ENCODE measurements around the gene AMZ2.
"Not testable (repeated sequence)": the region's sequence is repeated elsewhere in the genome, so short reads cannot be mapped to it uniquely, and the experiment has no call there.

The AMZ2 gene

DNA sequence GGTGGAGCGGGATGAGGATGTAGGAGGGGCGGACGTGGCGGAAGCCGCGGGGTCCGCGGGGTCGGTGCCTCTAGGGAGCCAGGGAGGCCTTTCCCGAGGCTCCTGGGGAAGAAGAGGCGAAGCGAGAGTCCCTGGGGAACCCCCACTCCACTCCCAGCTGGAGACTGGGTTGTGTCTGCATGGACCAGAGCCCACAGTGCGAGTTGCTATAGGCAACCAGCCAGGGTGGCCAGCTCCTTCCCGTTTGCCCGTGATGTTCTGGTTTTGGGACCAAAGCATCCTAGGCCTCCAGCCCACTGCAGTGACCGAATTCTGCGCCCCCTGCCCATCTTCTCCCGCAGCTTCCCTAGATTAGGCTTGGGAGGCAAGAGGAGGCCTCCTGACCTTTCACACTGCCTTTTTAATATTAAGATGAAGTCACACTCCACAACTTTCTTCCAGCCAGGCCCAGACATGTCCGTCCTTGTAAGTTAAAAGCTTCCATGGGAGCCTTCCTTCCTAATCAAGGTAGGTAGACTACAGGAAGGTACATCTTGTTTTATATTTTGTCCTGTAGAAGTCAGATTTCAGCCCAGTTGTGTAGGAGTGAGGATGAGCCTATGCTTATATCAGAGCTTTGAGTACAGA lies 469 bp downstream of the AMZ2 start:
- DNase-seq: peak in 30 of 58 donors; percentile 51 to 88 (median 78)

DNA sequence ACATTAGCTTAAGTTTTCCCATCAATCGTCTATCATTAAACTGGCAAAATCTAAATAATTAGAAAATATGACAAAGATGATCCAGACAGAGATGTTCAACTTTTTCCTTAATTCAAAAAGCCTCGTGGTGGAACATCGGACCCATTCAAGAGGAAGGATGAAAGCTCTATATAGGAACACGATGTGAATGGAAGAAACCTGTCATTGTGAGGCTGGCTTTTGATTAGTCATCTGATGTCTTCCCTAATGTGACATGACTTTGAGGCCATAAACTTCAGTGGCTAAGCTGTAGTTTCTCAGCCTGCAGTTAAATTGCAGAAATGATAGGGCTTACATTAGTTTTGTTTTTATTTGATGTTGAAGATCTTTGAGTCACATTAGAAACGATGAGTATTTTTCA lies 1.0 kb downstream of the AMZ2 start:
- DNase-seq: no peak

DNA sequence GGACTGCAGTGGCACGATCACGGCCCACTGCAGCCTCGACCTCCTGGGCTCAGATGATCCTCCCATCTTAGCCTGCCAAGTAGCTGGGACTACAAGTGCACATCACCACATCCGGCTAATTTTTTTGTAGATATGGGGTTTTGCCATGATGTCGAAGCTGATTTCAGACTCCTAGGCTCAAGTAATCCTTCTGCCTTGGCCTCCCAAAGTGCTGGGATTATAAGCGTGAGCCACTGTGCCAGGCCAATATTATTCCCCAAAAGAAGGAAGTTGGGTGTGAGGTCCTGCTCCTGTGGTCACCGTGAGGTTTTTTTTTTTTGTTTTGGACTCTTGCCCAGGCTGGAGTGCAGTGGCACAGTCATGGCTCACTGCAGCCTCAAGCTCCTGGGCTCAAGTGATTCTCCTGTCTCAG lies 1.5 kb downstream of the AMZ2 start:
- DNase-seq: no peak

DNA sequence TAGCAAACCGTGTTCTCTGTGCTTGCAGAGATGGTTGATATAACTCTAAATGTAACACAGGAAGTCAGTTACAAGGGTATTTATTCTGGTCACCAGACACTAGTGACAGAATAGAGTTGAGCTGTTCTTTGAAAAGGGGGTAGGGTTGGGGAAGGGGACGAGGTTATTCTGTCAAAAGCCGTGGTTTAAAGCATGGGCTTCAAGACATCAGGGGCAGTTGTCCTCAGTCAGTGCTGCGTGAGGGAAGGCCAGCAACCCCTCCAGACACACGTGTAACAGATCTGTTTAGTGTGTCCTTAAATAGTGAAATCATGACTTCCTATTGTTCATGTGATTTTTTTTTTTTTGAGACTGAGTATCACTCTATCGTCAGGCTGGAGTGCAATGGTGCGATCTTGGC lies 5.6 kb downstream of the AMZ2 start:
- not testable (repeated sequence) for DNase-seq

DNA sequence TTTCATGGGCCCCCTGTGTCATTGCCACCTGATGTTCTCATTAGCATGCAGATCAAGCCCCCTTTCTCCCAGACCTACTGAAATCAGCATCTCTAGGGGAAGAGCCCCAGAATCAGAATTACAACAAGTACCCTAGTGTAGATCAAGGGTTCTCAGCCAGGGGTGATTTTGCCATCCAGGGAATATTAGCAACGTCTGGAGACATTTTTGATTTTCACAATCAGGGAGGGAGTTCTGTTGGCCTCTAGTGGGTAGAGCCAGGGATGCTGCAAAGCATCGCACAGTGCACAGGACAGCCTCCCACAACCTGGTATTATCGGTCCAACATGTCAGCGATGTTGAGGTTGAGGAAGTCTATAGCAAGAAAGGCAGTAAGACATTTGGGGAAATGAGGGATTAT lies 7.3 kb downstream of the AMZ2 start:
- DNase-seq: no peak

DNA sequence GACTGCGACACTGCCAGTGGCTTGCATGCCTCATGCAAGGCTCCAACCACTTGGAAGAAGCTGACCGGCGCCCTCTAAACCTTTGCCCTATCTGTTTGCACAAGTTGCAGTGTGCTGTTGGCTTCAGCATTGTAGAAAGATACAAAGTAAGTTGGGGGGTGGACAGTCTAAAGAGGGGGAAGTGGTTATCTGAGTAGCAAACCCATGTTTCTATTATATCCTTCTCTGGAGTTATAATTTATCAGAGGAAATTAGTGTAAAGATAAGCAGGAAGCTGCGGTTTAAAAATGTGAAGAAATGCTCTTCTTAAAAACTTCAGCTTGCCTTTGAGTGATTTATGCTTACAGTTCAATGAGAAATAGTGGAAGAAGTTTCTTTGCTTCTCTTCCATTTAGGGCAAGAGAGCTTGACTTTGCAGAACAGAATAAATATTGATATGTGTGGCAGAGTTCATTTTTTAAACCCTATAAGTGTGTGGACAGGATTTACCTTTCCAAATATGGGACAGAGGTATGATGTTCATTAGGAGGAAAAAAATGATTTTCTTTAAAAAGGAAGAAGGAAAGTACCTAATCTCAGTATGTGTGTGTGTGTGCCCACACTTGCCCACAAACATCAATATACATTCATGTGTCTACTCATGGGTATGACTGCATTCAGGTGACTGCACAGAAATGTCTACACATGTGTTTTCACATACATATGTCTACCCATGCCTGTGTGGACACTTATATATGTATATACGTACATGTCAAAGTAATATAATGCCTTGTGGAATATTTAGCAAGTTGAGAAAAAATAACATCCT lies 8.1 kb downstream of the AMZ2 start:
- DNase-seq: no peak

DNA sequence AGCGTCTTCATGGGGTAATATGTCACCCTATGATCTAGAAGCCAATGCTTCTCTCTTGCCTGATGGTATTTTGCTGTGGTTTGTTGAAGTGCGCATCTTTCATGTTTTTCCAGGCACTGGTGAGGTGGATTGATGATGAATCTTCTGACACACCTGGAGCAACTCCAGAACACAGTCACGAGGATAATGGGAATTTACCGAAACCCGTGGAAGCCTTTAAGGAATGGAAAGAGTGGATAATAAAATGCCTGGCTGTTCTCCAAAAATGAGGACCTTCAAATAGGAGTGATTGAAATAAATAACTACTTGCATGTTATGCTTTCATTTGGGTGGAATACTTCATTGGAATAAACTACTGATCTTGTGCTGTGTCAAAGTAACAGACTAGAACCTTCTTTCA lies 8.9 kb downstream of the AMZ2 start:
- DNase-seq: not testable (repeated sequence)

DNA sequence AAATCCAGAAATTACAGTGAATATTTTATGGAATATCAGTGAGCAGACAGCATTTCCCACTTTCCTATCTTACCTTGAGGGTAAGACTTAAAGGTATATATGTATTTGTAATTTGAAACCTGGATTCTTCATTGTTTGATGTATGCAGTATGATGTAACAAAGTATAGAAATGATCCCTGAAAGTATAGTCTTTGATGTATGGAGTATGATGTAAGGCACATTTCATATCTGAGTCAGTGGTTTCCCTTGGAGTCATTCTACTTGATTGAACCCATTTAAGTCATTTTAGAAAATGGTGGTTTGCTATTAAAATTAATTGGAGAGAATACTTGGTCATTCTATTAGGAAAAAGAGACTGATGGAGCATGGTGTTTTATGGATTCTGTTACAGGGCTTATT lies 10.1 kb downstream of the AMZ2 start:
- no peak for DNase-seq

DNA sequence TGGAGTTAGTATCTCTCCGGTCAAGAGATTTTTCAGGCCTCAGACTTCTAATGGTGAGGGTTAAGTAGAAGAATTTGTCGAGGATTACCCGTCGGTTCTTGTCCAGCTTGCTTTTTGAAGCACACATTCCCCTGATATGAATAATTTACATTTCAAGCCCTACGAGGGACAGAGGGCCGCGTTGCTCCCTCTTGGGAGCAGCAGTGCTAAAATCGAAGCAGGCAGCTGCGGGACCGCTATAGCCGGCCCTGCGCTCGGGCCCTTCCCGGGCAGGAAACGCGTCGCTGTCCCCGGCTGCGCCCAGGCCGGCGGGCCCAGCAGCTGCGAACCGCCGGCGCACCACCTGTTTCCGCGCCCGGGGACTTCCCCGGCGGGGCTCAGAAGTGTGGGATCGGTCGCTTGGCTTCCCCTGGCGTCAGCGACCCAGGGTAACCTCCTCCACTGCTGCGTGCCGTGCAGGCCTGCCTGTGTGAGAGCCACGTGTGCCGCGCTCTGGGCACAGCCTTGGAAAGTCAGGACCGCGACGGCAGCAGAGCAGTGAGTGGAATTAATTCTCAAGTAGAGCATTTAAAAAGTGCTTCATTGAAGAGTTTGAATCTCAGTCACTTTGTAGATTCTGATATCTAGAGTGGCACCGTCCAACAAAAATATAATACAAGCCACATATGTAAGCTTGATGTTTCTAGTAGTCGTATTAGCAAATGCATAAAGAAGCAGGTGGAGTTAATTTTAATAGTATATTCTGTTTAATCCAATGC lies 11.2 kb downstream of the AMZ2 start:
- peak in 10 of 58 donors; percentile 2 to 44 (median 16) for DNase-seq

DNA sequence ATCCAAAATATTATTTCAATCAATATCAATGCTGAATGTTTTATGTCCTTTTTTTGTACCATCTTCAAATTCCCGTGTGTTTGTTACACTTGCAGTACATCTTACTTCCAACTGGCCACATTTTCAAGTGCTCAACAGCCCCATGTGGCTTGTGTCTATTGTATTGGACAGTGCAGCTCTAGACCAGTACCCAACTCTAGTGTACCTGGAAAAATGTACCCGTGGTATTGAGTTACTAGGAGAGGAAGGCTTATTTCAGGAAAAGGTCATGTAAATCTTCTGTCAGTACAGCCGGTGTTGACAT lies 11.8 kb downstream of the AMZ2 start:
- not testable (repeated sequence) for DNase-seq

DNA sequence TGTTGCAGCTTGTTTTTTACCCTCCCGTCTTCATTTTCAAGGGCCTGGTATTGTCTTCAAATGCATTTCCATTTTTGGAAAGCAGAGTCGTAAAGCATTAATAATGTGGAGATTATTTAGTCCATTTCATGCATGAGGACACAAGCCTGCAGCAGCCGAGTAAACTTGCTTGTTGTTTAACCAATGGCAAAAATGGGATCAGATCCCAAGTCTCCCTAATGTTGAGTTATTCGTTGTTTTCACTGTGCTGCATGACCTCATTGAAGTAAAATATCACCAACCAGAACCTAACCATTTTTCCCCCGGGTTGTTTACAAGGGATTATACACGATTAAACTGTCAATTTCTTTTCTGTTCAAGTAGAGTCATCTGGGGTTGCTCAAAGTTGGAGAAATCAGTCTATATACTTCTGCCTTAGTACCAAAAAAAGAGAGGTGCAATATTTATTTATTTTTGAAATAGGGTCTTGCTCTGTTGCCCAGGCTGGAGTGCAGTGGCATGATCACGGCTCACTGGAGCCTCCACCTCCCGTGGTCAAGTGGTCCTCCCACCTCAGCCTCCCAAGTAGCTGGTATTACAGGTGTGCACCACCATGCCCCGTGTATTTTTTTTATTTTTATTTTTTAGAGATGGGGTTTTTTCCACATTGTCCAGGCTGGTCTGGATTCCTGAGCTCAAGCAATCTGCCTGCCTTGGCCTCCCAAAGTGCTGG lies 12.4 kb downstream of the AMZ2 start:
- no peak for DNase-seq

DNA sequence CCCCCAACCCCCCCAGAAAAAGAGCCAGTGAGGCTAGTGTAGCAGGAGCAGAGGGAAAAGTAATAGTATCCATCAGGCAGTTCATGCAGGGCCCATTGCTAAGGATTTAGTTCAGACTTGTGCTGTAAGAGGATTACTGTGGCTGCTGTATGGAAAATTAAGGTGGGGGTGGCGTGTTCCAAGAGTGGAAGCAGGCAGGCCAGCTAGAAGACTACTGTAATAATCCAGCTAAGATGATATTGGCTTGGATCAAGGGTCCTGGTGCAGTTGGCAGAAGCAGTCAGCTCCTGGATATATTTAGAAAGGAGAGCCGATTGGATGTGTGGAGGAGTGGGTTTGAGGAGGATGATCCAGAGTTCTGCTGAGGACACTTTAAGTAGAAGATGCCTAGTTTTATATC lies 14.6 kb downstream of the AMZ2 start:
- not testable (repeated sequence) for DNase-seq

DNA sequence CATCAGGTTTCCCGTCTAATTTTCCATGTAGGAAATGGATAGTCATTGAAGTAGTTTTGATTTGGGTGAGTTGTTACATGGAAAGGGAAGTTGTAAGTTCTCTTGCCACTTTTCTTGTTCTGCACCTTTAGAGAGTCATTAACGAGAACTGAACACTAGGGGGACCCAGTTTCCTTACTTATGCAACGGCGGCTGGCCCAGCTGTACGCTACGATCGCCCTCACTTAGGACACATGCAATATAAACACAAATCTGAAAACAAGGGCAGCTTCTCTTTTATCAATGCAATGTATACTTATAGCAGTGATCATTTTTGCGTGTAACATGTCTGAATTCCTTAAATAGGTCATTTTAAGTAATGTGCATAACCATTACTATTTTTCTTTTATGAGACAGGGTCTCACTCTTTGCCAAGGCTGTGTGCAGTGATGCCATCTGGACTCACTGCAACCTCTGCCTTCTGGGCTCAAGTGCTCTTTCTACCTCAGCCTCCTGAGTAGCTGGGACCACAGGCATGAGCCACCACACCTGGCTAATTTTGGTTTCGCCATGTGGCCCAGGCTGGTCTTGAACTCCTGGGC lies 15.3 kb downstream of the AMZ2 start:
- peak in 12 of 58 donors; percentile 5 to 67 (median 10) for DNase-seq

DNA sequence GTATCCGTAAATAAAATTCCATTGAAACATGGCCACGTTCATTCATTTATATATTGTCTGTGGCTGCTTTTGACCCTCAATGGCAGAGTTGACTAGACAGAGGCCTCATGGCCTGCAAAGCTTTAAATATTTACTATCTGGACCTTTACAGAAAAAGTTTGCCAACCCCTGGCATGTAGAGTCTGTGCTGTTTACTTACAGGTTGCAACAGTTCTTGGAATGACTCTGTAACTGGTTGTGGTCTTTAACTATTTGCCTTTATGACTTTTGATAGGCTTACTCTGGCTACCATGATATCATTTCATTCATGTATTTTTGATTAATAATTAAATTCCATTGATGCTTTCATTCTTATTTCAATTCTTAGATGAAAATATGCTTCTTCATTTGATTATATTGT lies 18.0 kb downstream of the AMZ2 start:
- not testable (repeated sequence) for DNase-seq

DNA sequence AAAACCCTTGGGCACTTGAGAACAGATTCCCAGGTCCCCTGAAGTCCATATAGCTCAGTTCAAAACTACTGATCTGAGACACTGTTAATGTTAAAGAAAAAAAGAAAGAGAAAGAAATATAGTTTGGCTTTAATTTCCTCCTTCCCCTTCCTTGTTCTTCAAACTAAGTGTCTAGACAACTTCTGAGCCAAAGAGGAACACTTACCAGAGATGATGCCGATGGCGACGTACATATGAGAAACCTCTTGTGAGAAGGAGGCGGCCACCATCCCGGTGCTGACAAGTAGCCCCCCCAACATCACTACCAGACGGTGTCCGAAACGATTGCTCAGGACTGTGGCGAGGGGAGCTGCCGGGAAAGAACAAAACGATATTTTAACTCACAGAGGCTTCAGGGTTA lies 25.9 kb downstream of the AMZ2 start:
- peak in 1 of 58 donors; percentile 12 for DNase-seq

DNA sequence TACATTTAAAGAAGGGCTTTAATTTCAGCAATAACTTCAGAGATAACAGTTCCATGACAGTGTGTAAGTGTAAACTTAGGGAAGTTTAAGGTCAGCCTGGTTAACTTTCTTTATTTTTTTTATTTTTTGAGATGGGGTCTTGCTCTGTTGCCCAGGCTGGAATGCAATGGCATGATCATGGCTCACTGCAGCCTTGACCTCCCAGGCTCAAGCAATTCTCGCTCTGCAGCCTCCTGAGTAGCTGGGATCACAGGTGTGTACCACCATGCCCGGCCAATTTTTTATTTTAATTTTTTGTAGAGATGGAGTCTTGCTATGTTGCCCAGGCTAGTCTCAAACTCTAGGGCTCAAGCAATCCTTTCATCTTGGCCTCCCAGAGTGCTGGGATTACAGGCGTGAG lies 28.5 kb downstream of the AMZ2 start:
- not testable (repeated sequence) for DNase-seq

DNA sequence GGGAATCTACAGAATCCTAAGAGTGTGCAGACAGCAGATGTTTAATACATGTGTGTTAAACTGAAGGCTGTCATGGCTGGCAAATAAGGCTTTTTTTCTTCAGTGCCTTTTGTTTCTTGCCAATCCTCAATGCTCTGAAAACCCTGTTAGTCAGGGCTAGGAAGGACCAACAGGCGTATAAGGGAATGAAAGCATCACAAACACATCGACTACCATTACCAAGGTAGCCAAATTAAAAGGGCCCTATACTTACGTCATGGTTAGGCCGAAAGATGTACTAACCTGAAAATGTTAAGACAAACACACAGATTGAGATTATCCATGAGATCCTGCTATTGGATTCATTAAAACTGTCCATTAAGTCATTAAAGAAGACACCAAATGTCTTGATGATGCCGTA lies 30.0 kb downstream of the AMZ2 start:
- no peak for DNase-seq

DNA sequence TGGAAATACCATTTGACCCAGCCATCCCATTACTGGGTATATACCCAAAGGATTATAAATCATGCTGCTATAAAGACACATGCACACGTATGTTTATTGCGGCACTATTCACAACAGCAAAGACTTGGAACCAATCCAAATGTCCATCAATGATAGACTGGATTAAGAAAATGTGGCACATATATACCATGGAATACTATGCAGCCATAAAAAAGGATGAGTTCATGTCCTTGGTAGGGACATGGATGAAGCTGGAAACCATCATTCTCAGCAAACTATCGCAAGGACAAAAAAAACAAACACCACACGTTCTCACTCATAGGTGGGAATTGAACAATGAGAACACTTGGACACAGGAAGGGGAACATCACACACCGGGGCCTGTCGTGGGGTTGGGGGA lies 34.1 kb downstream of the AMZ2 start:
- not testable (repeated sequence) for DNase-seq

DNA sequence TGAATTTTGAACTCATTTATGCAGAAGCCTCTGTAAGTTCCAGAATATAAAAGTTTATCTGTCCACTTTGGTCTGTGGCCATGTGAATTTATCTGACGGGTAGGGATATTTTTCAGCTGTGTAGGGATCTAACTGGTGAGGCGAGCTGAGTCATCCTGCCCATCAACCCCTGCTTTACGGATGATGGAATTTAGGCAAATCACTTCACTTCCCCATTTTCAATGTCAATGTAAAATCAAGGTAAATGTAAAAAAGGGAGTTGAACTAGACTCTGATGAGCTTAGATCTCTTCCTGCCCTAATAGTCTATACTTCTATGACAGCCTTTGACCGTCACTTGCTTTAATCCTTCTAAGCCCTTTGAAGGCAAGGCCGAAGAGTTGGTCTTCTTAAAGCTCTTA lies 40.5 kb downstream of the AMZ2 start:
- DNase-seq: no peak

DNA sequence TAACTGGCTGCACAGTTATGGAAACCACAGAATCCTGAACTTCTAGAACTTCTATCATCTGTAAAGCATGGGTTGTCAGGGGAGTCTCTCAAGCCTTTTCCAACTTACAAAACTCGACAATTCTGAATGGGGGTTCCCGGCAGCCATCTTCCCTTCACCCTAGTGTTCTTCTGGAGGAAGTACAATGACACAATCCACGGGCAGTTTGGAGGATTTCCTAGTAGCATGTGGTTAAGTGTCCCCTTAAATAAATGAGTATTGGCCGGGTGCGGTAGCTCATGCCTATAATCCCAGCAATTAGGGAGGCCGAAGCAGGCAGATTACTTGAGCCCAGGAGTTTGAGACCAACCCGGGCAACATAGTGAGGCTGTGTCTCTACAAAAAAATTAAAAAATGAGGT lies 41.0 kb downstream of the AMZ2 start:
- no peak for DNase-seq

DNA sequence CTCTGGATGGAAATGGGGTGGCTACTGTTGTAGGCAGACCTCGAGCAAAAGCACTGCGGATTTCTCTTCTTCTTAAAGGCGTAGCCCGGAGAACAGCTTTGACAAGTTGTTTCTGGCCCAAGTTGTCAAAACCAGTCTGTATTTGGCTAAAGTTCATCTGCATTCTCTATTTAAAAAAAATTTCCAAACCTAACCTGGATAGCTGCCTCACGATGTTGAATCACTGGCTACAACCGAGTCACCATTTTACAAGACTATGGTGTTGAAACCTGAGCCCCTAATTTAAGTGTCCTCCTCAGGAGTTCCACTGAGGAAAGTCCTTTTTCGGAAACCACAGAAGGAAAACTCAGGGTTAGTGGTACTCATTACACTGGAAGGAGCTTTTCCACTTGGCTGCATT lies 41.6 kb downstream of the AMZ2 start:
- DNase-seq: no peak

DNA sequence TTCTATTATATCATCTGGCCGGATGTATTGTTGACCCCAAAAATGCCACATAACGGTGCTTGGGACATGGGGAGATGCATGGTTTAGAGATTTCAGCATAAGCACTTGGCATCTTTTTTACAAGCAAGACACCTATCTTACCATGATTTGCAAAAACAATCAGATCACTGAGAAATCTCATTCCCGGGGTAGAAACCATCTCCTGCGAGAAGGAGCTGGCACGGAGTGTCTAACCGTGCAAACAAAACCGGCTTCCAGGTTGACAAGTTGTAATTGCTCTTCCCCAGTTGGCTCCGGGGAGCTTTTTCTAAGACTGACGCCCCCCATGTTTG lies 42.1 kb downstream of the AMZ2 start:
- peak in 1 of 58 donors; percentile 30 for DNase-seq
